OCI-M2 (cell line): ENCODE measurements around the gene GAS5.
"Not testable (repeated sequence)": the region's sequence is repeated elsewhere in the genome, so short reads cannot be mapped to it uniquely, and the experiment has no call there.

Experiments used
- DNase-seq: peaks from one replicate; lab custom pipeline; 2025; ENCODE audit not compliant: unreplicated experiment; lab: John Stamatoyannopoulos, UW

The GAS5 gene

GRCh38 chr1:173870252-173871075, 2.7 kb upstream of the GAS5 start:
- DNase-seq, result no peak

- DNase-seq, result no peak
These were observed 1.2 kb upstream of the GAS5 start for GRCh38 chr1:173869021-173869359.

- DNase-seq, result no peak
These were observed 654 bp upstream of the GAS5 start, which contains the start of gene ZBTB37 for GRCh38 chr1:173868266-173869020. Gene ZBTB37, plus strand, starts transcription at chr1:173868380. Its CDS starts 1,846 bp downstream, at chr1:173870226.

- DNase-seq, result no peak
These were observed 542 bp downstream of the GAS5 start for GRCh38 chr1:173867141-173867752.

- DNase-seq, result no peak
These were observed 1.2 kb downstream of the GAS5 start for GRCh38 chr1:173866413-173867115.

GRCh38 chr1:173865468-173866164, 2.2 kb downstream of the GAS5 start:
- DNase-seq, result no peak

GRCh38 chr1:173864179-173864867, 3.5 kb downstream of the GAS5 start:
- DNase-seq, result no peak

GRCh38 chr1:173863224-173864161, 4.3 kb downstream of the GAS5 start:
- no peak for DNase-seq

- DNase-seq, result no peak
These were observed 5.0 kb downstream of the GAS5 start for GRCh38 chr1:173862769-173863223.

- DNase-seq, result not testable (repeated sequence)
These were observed 5.5 kb downstream of the GAS5 start for GRCh38 chr1:173862146-173862768.

- no peak for DNase-seq
These were observed 6.1 kb downstream of the GAS5 start for GRCh38 chr1:173861731-173862145.

- DNase-seq, result no peak
These were observed 7.7 kb downstream of the GAS5 start for GRCh38 chr1:173860065-173860464.

GRCh38 chr1:173859547-173859946, 8.2 kb downstream of the GAS5 start:
- DNase-seq, result not testable (repeated sequence)

GRCh38 chr1:173857363-173857917, 10.3 kb downstream of the GAS5 start:
- no peak for DNase-seq

GRCh38 chr1:173856903-173857302, 10.9 kb downstream of the GAS5 start:
- DNase-seq, result no peak

- no peak for DNase-seq
These were observed 11.8 kb downstream of the GAS5 start for GRCh38 chr1:173856014-173856413.

- no peak for DNase-seq
These were observed 14.7 kb downstream of the GAS5 start for GRCh38 chr1:173853074-173853473.

GRCh38 chr1:173852105-173852504, 15.7 kb downstream of the GAS5 start:
- no peak for DNase-seq
